Lower lobe of right lung (tissue), 2 donors: ENCODE measurements around the gene DCP1B. TPM values are rescaled to one million over a fixed set of nuclear protein-coding genes. Genes with fewer than 3 reads are reported as not detected.

Experiments
- ATAC-seq, 2 donors: fragments of 200-7000 bp; cut with Tn5 transposase; one replicate each; pipeline ENCODE4 v1.9.1; 2020 to 2022; ENCODE audit warnings: mild to moderate bottlenecking in 2 of 2, moderate library complexity in 2 of 2
- DNase-seq: peaks from one replicate; pipeline ENCODE4 v3.0.0-alpha.2; 2020
- H3K27ac ChIP-seq: fragments of 200-600 bp; one replicate; pipeline ENCODE4 v1.8.0; 2022
- H3K27me3 ChIP-seq: fragments of 200-600 bp; one replicate; pipeline ENCODE4 v1.8.0; 2022; ENCODE audit warnings: low read depth
- H3K36me3 ChIP-seq: fragments of 200-600 bp; one replicate; pipeline ENCODE4 v1.8.0; 2022; ENCODE audit warnings: mild to moderate bottlenecking
- H3K4me1 ChIP-seq: fragments of 200-600 bp; one replicate; pipeline ENCODE4 v1.8.0; 2022
- H3K4me3 ChIP-seq: fragments of 200-600 bp; one replicate; pipeline ENCODE4 v1.8.0; 2022; ENCODE audit warnings: mild to moderate bottlenecking
- H3K9me3 ChIP-seq: fragments of 200-600 bp; one replicate; pipeline ENCODE4 v1.8.0; 2022
- intact Hi-C: fragments of 100-400 bp; cut with DNase I; formaldehyde crosslinking; loops from one replicate; pipeline ENCODE4 v1.11.0; 2022
- total RNA-seq: library from RNA; stranded (reverse); fragmentation: NEBNext Ultra II Directional; extraction: Animal tissue kit (Norgen Biotek cat#: 25700); gene quantifications from one replicate; pipeline ENCODE4 v1.2.1, GENCODE V29; 2021
- TF ChIP-seq, protein P1 (sequence below): fragments of 200-600 bp; IDR thresholded peaks from one replicate; pipeline ENCODE4 v1.8.0; 2022; ENCODE audit warnings: antibody characterized with exemption, mild to moderate bottlenecking
- donor health status: DM: no; HTN: yes; CAD: no; lungs with severe emphysema.

DCP1B gene
- total RNA-seq, 1 donor from 2014 or later = 12.4 TPM

DNA sequence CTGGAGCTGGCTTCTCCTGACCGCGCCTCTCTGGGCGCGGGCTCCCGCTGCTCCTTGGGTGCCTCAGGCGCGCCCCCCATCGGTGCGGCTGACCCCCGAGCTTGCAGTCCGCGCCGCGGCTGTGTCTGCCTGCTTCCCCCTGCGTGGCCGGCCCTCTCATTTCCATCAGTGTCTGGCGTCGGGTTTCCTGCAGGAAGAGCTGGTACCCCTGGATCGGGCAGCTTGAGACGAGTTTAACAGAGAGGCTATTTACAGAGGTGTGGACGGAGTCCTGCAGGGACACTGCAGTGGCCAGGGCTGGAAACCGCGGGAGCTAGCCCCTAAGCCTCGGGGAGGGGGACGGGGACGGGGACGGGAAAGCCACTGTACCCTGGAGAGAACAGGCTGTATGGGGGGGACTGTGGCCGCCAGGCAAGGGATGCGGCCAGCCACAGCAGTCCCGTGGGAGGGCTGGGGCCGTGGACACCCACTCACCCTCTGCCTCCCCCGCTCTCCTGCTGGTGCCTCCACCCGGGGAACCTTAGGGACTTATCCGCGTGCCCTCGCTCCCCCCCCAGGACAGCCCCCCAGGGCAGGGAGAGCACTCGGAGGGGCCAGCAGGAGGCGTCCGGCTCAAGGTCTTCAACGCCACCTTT is 82.1 kb downstream of the DCP1B start:
- H3K4me3 ChIP-seq = no peak overlapping the region
- TF ChIP-seq, protein P1, sequence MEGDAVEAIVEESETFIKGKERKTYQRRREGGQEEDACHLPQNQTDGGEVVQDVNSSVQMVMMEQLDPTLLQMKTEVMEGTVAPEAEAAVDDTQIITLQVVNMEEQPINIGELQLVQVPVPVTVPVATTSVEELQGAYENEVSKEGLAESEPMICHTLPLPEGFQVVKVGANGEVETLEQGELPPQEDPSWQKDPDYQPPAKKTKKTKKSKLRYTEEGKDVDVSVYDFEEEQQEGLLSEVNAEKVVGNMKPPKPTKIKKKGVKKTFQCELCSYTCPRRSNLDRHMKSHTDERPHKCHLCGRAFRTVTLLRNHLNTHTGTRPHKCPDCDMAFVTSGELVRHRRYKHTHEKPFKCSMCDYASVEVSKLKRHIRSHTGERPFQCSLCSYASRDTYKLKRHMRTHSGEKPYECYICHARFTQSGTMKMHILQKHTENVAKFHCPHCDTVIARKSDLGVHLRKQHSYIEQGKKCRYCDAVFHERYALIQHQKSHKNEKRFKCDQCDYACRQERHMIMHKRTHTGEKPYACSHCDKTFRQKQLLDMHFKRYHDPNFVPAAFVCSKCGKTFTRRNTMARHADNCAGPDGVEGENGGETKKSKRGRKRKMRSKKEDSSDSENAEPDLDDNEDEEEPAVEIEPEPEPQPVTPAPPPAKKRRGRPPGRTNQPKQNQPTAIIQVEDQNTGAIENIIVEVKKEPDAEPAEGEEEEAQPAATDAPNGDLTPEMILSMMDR = no peak
- no peak overlapping the region for H3K27ac ChIP-seq
- peaks cover 13% of the 10 kb centered on the region for H3K27me3 ChIP-seq
- intact Hi-C loops = loop anchor here (10.0 kb wide), 1 partner anchor 107 kb away; no protein-coding TSS in a partner anchor
- H3K4me1 ChIP-seq = peaks cover 1% of the 10 kb centered on the region
- DNase-seq (peak; percentile 45), ATAC-seq (no peak)
- H3K9me3 ChIP-seq = no peaks in the 10 kb centered on the region
- no peaks in the 10 kb centered on the region for H3K36me3 ChIP-seq

DNA sequence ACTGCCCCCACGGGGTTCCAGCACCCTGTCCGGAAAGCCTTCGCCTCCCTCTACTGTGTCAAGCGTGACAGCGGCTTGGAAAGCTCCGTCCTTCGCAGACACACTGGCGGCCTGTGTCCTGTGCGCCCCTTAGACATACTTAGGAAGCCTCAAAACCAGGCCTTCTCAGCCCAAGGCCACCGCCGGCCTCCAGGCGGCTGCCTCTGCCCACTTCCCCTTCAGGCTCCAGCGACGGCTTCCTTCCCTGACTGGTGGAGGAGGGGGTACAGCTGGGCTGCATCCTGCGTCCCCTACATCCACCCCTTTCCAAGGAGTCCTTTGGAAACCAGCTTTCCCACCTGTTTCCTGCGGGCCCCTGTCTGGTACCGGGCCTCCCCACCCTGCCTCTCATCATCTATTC is 83.3 kb downstream of the DCP1B start:
- DNase-seq (peak; percentile 78), ATAC-seq (peak; percentile 41 to 51)
- TF ChIP-seq, protein P1 = no peak
- no peak overlapping the region for H3K27ac ChIP-seq
- no peak overlapping the region for H3K4me3 ChIP-seq
- no peaks in the 10 kb centered on the region for H3K36me3 ChIP-seq
- peaks cover 4% of the 10 kb centered on the region for H3K4me1 ChIP-seq
- H3K27me3 ChIP-seq = peaks cover 10% of the 10 kb centered on the region
- intact Hi-C loops = loop anchor here (10.0 kb wide), 1 partner anchor 106 kb away; no protein-coding TSS in a partner anchor
- no peaks in the 10 kb centered on the region for H3K9me3 ChIP-seq

DNA sequence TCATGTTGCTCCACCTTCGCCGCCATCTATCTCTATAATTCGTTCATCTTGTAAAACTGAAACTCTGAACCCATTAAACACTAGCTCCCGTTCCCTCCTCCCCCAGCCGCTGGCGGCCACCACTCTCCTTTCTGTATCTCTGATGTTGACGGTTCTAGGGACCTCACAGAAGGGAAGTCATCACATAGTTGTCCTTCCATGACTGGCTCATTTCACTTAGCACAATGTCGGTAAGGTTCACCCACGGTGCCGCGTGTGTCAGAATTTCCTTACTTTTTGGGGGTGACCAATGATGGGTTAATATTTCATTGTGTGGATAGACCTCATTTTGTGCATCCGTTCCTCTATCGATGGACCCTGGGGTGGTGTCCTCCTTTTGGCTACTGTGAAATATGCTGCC is 83.8 kb downstream of the DCP1B start:
- no peak overlapping the region for H3K4me3 ChIP-seq
- peaks cover 4% of the 10 kb centered on the region for H3K4me1 ChIP-seq
- no peaks in the 10 kb centered on the region for H3K9me3 ChIP-seq
- H3K27me3 ChIP-seq = peaks cover 6% of the 10 kb centered on the region
- H3K36me3 ChIP-seq = no peaks in the 10 kb centered on the region
- ATAC-seq (no peak), DNase-seq (peak; percentile 21)
- H3K27ac ChIP-seq = no peak overlapping the region
- intact Hi-C loops = loop anchor here (10.0 kb wide), 1 partner anchor 106 kb away; no protein-coding TSS in a partner anchor
- TF ChIP-seq, protein P1 = no peak

DNA sequence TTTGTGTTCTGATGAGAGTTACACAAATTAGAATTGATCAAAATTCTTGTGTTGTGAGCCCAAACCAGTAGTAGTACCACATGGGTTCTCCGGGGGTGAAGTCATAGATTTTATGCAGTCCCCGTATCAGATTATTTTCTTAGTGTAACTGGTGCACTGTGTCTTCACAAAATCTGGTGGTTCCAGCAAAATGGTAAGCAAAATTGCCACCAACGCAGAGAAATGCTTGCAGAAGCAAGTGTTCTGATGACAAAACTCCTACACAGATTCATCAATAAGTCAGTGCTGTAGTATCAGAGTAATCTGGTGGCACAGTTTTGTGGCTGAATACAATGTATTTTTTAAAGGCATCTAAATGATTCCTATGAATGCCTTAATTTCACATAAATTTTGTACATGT is 84.5 kb downstream of the DCP1B start:
- DNase-seq (no peak), ATAC-seq (no peak)
- Histone ChIP-seq H3K27me3 (no peaks in the 10 kb centered on the region), H3K4me1 (peaks cover 4% of the 10 kb centered on the region), H3K4me3 (no peak overlapping the region), H3K27ac (no peak overlapping the region), H3K36me3 (no peaks in the 10 kb centered on the region), H3K9me3 (no peaks in the 10 kb centered on the region)
- TF ChIP-seq, protein P1 = no peak
- intact Hi-C loops = loop anchor here (10.0 kb wide), 1 partner anchor 105 kb away; no protein-coding TSS in a partner anchor

DNA sequence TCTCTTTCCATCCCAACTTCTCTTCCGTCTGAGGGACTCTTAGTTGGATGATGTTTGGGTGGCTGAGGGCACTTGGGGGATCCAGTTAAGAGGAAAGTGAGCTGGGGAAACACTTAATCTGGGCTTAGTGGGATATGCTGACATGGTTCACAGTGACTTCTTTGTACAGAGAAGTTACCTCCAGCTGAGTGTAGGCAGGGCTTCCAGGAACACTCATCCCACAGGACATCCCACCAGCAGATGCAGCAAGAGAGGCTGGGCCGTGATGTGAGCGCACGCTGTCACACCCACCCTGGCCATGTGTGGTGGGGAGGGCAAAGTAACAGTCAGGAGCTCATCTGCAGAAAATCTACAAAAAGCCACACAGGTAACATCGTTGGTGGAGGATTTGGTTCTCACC is 85.0 kb downstream of the DCP1B start:
- Histone ChIP-seq H3K36me3 (no peaks in the 10 kb centered on the region), H3K27ac (no peak overlapping the region), H3K4me1 (peaks cover 4% of the 10 kb centered on the region), H3K27me3 (no peaks in the 10 kb centered on the region), H3K9me3 (no peaks in the 10 kb centered on the region), H3K4me3 (no peak overlapping the region)
- intact Hi-C loops = no loop called here
- ATAC-seq = no peak
- no peak for DNase-seq
- TF ChIP-seq, protein P1 = no peak
